CD4-positive, alpha-beta memory T cell (primary cell): ENCODE data around the gene BRAF. TPM values are rescaled to one million over a fixed set of nuclear protein-coding genes. Genes with fewer than 3 reads are reported as not detected.
"Not testable (repeated sequence)": the region's sequence is repeated elsewhere in the genome, so short reads cannot be mapped to it uniquely, and the experiment has no call there.

Experiments used
- CTCF ChIA-PET: fragments of 350-600 bp; sonication (Branson Sonifier 250); formaldehyde crosslinking; loops from one replicate; lab custom pipeline; 2021; ENCODE audit warnings: inconsistent platforms; ENCODE audit not compliant: partially characterized antibody; lab: Charles Lee
- POLR2A ChIA-PET: fragments of 350-600 bp; sonication (Branson Sonifier 250); formaldehyde crosslinking; loops from one replicate; lab custom pipeline; 2021; ENCODE audit not compliant: partially characterized antibody; lab: Charles Lee
- DNase-seq, 5 donors: peaks; one replicate each; pipeline versions ENCODE4 v3.0.0 to v3.0.0-alpha.2; 2020 to 2022; ENCODE audit warnings: mixed read lengths in 1 of 5
- H3K27ac ChIP-seq: one replicate; pipeline ENCODE4 v1.7.0; 2013; ENCODE audit warnings: low read depth, low read length
- H3K27me3 ChIP-seq: 2 replicates; pipeline ENCODE4 v1.7.0; 2013; ENCODE audit warnings: mild to moderate bottlenecking, low read length, moderate library complexity; ENCODE audit not compliant: insufficient read depth
- H3K36me3 ChIP-seq: 2 replicates; pipeline ENCODE4 v1.7.0; 2013; ENCODE audit warnings: mild to moderate bottlenecking, low read length, moderate library complexity; ENCODE audit not compliant: insufficient read depth
- H3K4me1 ChIP-seq: 2 replicates; pipeline ENCODE4 v1.7.0; 2013; ENCODE audit warnings: mild to moderate bottlenecking, low read length, moderate library complexity; ENCODE audit not compliant: insufficient read depth
- H3K4me3 ChIP-seq, 2 donors: one replicate each; pipeline ENCODE4 v1.7.0; 2013; ENCODE audit warnings: low read length in 2 of 2, mild to moderate bottlenecking in 1 of 2
- H3K9me3 ChIP-seq, 2 donors: one replicate each; pipeline ENCODE4 v1.7.0; 2013; ENCODE audit warnings: low read length in 2 of 2, control low read depth in 1 of 2; ENCODE audit not compliant: control insufficient read depth in 1 of 2
- H3K27ac Mint-ChIP-seq, 7 donors: one replicate each; pipeline ENCODE4 v1.8.0; 2020 to 2021; ENCODE audit warnings: mixed read lengths in 7 of 7, mild to moderate bottlenecking in 6 of 7, inconsistent platforms in 3 of 7, moderate library complexity in 3 of 7
- H3K27me3 Mint-ChIP-seq, 2 donors: one replicate each; pipeline ENCODE4 v1.8.0; 2020 to 2021; ENCODE audit warnings: mixed read lengths in 2 of 2
- H3K36me3 Mint-ChIP-seq, 2 donors: one replicate each; pipeline ENCODE4 v1.8.0; 2020 to 2021; ENCODE audit warnings: mixed read lengths in 2 of 2, inconsistent platforms in 1 of 2, mild to moderate bottlenecking in 1 of 2
- H3K4me1 Mint-ChIP-seq, 4 donors: one replicate each; pipeline ENCODE4 v1.8.0; 2020 to 2021; ENCODE audit warnings: mixed read lengths in 4 of 4, mild to moderate bottlenecking in 1 of 4
- H3K4me3 Mint-ChIP-seq, 8 donors: one replicate each; pipeline ENCODE4 v1.8.0; 2020 to 2021; ENCODE audit warnings: mixed read lengths in 8 of 8, mild to moderate bottlenecking in 7 of 8, moderate library complexity in 6 of 8, inconsistent platforms in 3 of 8
- H3K9me3 Mint-ChIP-seq, 8 donors: one replicate each; pipeline ENCODE4 v1.8.0; 2020 to 2021; ENCODE audit warnings: mixed read lengths in 8 of 8, mild to moderate bottlenecking in 5 of 8, inconsistent platforms in 3 of 8, moderate library complexity in 1 of 8
- intact Hi-C: fragments of 100-400 bp; cut with micrococcal nuclease; formaldehyde crosslinking; loops from one replicate; pipeline ENCODE4 v1.15.1; 2023
- polyA plus RNA-seq, 2 donors: library from polyadenylated mRNA; unstranded; fragments of 300-500 nt; fragmentation: Illumina TruSeq; gene quantifications; one replicate each; pipeline ENCODE4 v1.2.3, GENCODE V29; 2021
- total RNA-seq, 2 experiments: library from RNA; stranded (reverse); gene quantifications; one replicate each; pipeline ENCODE4 v1.2.3, GENCODE V29; 2021

Gene BRAF
- total and polyA plus RNA-seq, 4 experiments from 2014 or later = 10.0 to 52.5 (median 28.8) TPM

DNA sequence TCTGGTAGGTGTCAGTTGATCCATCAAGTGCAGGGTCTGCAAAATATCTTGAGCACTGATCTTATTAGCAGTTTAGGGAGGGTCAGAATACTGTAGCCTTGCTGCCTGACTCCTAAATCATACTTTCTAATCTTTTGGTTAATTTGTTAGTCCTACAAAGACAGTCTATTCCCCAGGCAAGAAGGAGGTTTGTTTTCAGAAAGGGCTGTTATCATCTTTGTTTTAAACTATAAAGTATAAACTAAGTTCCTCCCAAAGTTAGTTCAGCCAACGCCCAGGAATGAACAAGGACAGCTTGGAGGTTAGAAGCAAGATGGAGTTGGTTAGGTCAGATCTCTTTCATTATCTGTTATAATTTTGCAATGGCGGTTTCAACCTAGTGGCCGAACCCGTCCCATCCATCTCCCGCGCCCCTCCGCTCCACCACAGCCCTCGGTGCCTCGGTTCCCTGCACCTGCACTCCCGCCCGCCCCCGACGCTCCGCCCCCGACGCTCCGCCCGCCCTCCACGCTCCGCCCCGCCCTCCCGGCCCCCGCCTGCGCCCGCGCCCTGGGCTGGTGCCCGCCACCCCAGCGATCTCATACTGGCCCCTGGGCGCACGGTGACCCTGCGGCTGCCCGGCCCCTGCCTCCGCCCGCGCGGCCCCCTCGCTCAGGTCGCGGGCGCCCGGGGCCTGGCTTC is 252.2 kb downstream of the BRAF start, which contains the start of gene ADCK2:
Gene ADCK2 (plus strand): TSS at position 564 of the 681 bp plus-strand sequence. CDS start 386 bp downstream, outside the sequence.
- Histone ChIP-seq H3K4me1 (peaks cover 28% of the 10 kb centered on the region), H3K27me3 (no peaks in the 10 kb centered on the region), H3K27ac (peak within 1 kb of the TSS; percentile 74), H3K36me3 (no peaks in the 10 kb centered on the region), H3K9me3 (no peaks in the 10 kb centered on the region), H3K4me3 (peak within 1 kb of the TSS; percentile 61 to 65)
- Mint-ChIP-seq H3K36me3 (peaks cover 8 to 13% of the 10 kb centered on the region in 2 donors), H3K9me3 (no peaks in the 10 kb centered on the region), H3K4me3 (peak within 1 kb of the TSS; percentile 81 to 95 (median 88)), H3K4me1 (peaks cover 16 to 39% (median 18%) of the 10 kb centered on the region in 4 donors), H3K27ac (peak within 1 kb of the TSS; percentile 90 to 94 (median 92)), H3K27me3 (no peaks in the 10 kb centered on the region)
- POLR2A ChIA-PET = interaction anchor here (0.7 to 3.6 kb wide), 11 partner anchors 10 to 497 kb away, joined by 3 to 57 read pairs (median 5); partner anchors contain the start of gene NDUFB2
- intact Hi-C loops = loop anchor here (1.0 to 10.0 kb wide), 4 partner anchors 24 to 1328 kb away; partner anchors contain the start of genes FMC1, MKRN1, MRPS33 and NDUFB2
- CTCF ChIA-PET = interaction anchor here (0.8 to 1.8 kb wide), 7 partner anchors 10 to 195 kb away, joined by 3 read pairs; partner anchors contain the start of gene NDUFB2
- DNase-seq = peak in 1 of 5 donors; percentile 66

DNA sequence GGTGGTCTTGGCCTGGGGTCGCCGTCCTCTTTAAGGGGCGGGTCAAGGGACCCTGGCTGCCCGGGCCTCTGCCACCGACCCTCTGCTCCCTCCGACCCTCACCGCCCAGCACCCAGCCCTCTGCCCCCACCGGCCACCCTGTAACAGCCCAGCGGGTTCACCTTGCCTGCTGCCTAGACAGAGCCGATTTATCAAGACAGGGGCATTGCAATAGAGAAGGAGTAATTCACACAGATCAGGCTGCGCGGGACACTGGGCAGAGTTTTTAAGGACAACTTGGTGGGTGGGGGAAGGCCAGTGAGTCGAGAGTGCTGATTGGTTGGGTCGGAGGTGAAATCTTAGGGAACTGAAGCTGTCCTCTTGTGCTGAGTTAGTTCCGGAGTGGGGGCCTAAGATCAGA is 252.8 kb downstream of the BRAF start:
- peaks cover 6 to 11% of the 10 kb centered on the region in 2 donors for H3K36me3 Mint-ChIP-seq
- Histone ChIP-seq H3K4me1 (peaks cover 28% of the 10 kb centered on the region), H3K9me3 (no peaks in the 10 kb centered on the region), H3K27me3 (no peaks in the 10 kb centered on the region), H3K27ac (no peak overlapping the region), H3K36me3 (no peaks in the 10 kb centered on the region), H3K4me3 (no peak overlapping the region)
- intact Hi-C loops = loop anchor here (2.0 to 10.0 kb wide), 2 partner anchors 343 to 1327 kb away; partner anchors contain the start of genes FMC1 and MRPS33
- POLR2A ChIA-PET = interaction anchor here (1.6 to 3.6 kb wide), 5 partner anchors 11 to 195 kb away, joined by 4 to 57 read pairs (median 11); partner anchors contain the start of gene NDUFB2
- peak overlapping the region; percentile 73 to 84 (median 78) for H3K4me3 Mint-ChIP-seq
- H3K27me3 Mint-ChIP-seq = no peaks in the 10 kb centered on the region
- H3K27ac Mint-ChIP-seq = peak overlapping the region in 6 of 7 donors; percentile 71 to 90 (median 82)
- no peak for DNase-seq
- CTCF ChIA-PET = no interaction called here
- no peaks in the 10 kb centered on the region for H3K9me3 Mint-ChIP-seq
- peaks cover 16 to 36% (median 18%) of the 10 kb centered on the region in 4 donors for H3K4me1 Mint-ChIP-seq

DNA sequence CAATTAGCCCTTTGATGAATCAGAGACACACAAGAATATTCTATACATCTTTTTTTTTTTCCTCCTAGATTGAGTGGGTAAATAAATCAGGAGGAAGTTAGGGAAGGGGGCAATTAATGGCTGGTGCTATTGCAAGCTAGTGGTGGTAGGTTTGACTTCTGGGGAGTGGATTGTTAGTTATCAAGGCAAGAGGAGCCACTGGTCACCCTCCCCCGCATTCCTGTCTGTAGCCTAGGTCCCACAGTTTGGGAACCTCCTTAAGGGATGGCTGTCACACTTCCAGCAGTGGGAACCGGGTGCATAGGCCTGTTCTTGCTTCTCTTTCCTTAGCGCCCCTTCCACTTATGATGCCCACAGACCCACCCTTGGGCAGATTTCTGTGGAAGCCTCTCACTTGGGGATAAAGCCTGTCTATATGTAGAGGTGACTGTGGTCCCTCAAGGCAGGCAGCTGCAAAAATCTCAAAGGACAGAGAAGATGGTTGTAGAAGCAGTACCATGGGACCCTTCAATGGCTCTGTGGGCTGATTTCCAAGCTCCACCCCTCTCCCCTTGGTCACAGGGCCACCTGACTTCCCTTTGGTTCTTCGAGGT is 254.3 kb downstream of the BRAF start:
- intact Hi-C loops = loop anchor here (10.0 kb wide), 1 partner anchor 1326 kb away; the partner anchor contains the start of gene FMC1
- no peak overlapping the region for H3K4me3 ChIP-seq
- peaks cover 25% of the 10 kb centered on the region for H3K4me1 ChIP-seq
- ChIA-PET CTCF (interaction anchor here (2.9 kb wide), 1 partner anchor 18 kb away, joined by 12 read pairs; no protein-coding TSS in a partner anchor), POLR2A (no interaction called here)
- Mint-ChIP-seq H3K4me3 (peak overlapping the region in 2 of 8 donors; percentile 17 to 54), H3K4me1 (peaks cover 10 to 26% (median 15%) of the 10 kb centered on the region in 4 donors), H3K27ac (no peak overlapping the region), H3K27me3 (no peaks in the 10 kb centered on the region), H3K9me3 (no peaks in the 10 kb centered on the region), H3K36me3 (peaks cover 0 to 3% of the 10 kb centered on the region in 2 donors)
- no peaks in the 10 kb centered on the region for H3K36me3 ChIP-seq
- DNase-seq = no peak
- H3K9me3 ChIP-seq = no peaks in the 10 kb centered on the region
- H3K27ac ChIP-seq = no peak overlapping the region
- no peaks in the 10 kb centered on the region for H3K27me3 ChIP-seq

DNA sequence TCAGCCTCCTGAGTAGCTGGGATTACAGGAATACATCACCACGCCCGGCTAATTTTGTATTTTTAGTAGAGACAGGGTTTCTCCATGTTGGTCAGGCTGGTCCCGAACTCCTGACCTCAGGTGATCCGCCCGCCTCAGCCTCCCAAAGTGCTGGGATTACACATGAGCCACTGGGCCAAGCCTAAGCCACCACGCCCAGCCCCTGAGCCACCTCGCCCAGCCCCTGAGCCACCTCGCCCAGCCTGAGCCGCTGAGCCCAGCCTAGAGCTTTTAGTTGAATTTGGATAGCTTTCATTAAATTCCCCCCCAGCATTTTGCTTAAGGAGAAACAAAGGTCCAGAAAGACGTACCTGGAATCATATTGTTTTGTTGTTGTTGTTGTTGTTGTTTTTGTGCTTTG is 254.9 kb downstream of the BRAF start:
- not testable (repeated sequence) for H3K36me3 Mint-ChIP-seq, H3K4me3 ChIP-seq, H3K27me3 Mint-ChIP-seq, DNase-seq, H3K9me3 ChIP-seq, H3K27me3 ChIP-seq, H3K36me3 ChIP-seq, H3K27ac ChIP-seq, H3K9me3 Mint-ChIP-seq
- H3K27ac Mint-ChIP-seq = peak overlapping the region in 1 of 7 donors; percentile 18
- POLR2A ChIA-PET = interaction anchor here (0.7 kb wide), 1 partner anchor 192 kb away, joined by 3 read pairs; no protein-coding TSS in a partner anchor
- peaks cover 6 to 20% (median 11%) of the 10 kb centered on the region in 4 donors for H3K4me1 Mint-ChIP-seq
- CTCF ChIA-PET = interaction anchor here (2.9 kb wide), 1 partner anchor 17 kb away, joined by 12 read pairs; no protein-coding TSS in a partner anchor
- intact Hi-C loops = loop anchor here (10.0 kb wide), 1 partner anchor 1325 kb away; the partner anchor contains the start of gene FMC1
- peaks cover 20% of the 10 kb centered on the region for H3K4me1 ChIP-seq
- peak overlapping the region in 2 of 8 donors; percentile 17 to 47 for H3K4me3 Mint-ChIP-seq

DNA sequence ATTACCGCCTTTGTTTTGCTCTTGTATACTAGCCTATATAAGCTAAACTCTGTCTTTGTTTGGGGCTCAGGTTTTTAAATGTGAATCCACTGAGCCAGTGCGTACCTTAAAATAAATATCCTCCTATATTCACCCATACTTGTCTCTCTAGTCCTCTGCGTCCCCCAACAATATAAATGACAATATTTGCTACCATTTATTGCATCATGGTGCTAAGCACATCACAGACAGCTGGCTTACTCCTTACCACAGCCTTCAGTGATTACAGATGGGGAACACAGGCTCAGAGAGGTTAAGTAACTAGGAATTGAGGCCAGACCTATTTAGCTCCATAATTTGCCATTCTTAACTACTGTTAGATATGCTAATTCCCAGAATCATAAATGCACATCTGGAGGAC is 255.4 kb downstream of the BRAF start:
- no peaks in the 10 kb centered on the region for H3K27me3 ChIP-seq
- Mint-ChIP-seq H3K9me3 (no peaks in the 10 kb centered on the region), H3K27me3 (no peaks in the 10 kb centered on the region), H3K4me1 (peaks cover 3 to 15% (median 6%) of the 10 kb centered on the region in 4 donors), H3K36me3 (no peaks in the 10 kb centered on the region), H3K4me3 (no peak overlapping the region), H3K27ac (no peak overlapping the region)
- peaks cover 15% of the 10 kb centered on the region for H3K4me1 ChIP-seq
- ChIA-PET CTCF (interaction anchor here (0.7 to 2.9 kb wide), 2 partner anchors 13 to 17 kb away, joined by 3 to 12 read pairs; no protein-coding TSS in a partner anchor), POLR2A (interaction anchor here (0.7 kb wide), 2 partner anchors 13 to 192 kb away, joined by 3 to 4 read pairs; no protein-coding TSS in a partner anchor)
- H3K27ac ChIP-seq = no peak overlapping the region
- no peaks in the 10 kb centered on the region for H3K36me3 ChIP-seq
- H3K9me3 ChIP-seq = no peaks in the 10 kb centered on the region
- H3K4me3 ChIP-seq = no peak overlapping the region
- no peak for DNase-seq
- intact Hi-C loops = no loop called here
